Measurements from ENCODE around the gene SET.

DNA sequence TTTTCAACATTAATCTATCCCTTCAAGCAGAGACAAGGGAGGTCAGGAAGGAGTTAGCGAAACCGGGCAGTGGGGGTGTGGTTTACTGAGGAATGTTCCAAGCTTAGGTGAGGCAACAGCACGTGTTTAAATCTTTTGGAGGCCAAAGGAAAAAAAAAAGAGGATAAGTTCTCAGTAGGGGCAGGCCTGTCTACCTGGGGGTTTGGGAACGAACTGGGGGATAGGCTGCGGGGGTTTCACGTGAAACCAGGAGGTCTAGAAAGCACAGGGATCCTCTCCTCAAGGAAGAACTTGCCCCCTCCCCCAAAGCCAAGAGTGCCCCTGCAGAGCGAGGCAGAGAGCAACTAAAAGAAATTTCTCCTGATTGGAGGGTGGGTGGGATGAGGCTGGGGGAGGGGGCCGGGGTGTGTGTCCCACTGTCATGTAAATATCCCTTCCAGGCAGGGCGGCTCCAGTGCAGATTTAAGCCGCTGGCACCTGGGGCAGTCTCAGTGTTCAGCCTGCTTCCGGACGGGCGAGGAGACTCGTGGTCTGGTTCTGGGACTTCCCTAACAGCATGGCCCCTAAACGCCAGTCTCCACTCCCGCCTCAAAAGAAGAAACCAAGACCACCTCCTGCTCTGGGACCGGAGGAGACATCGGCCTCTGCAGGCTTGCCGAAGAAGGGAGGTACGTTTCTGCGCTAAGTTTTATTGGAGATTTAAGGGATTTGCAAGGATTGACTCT, 5.5 kb upstream of the SET start:
- TF ChIP-seq, protein P1, sequence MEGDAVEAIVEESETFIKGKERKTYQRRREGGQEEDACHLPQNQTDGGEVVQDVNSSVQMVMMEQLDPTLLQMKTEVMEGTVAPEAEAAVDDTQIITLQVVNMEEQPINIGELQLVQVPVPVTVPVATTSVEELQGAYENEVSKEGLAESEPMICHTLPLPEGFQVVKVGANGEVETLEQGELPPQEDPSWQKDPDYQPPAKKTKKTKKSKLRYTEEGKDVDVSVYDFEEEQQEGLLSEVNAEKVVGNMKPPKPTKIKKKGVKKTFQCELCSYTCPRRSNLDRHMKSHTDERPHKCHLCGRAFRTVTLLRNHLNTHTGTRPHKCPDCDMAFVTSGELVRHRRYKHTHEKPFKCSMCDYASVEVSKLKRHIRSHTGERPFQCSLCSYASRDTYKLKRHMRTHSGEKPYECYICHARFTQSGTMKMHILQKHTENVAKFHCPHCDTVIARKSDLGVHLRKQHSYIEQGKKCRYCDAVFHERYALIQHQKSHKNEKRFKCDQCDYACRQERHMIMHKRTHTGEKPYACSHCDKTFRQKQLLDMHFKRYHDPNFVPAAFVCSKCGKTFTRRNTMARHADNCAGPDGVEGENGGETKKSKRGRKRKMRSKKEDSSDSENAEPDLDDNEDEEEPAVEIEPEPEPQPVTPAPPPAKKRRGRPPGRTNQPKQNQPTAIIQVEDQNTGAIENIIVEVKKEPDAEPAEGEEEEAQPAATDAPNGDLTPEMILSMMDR (conservative IDR thresholded peaks at IDR 0.05; ENCODE audit: low read length): no peak
- TF ChIP-seq EZH2phosphoT487 (IDR thresholded peaks at IDR 0.05; ENCODE audit: borderline replicate concordance, low read depth, low read length): no peak

Measured in OCI-LY7 (cell line).